Activated CD4-positive, CD25-positive, alpha-beta regulatory T cell (primary cell): ENCODE measurements around the gene LAMA2.

ENCODE experiments used
- DNase-seq, 4 experiments: peaks; one replicate each; lab custom pipeline; 2025; lab: John Stamatoyannopoulos, UW

LAMA2 gene

GRCh38 chr6:128882991-128883611 is at the start of gene LAMA2:
TSS of gene LAMA2 (plus strand) at chr6:128883138. CDS start at chr6:128883246, 108 bp downstream.
- DNase-seq = no peak

- DNase-seq = no peak
Observed at GRCh38 chr6:128836761-128837160, 46.2 kb upstream of the LAMA2 start.

GRCh38 chr6:128841518-128841917 is 41.4 kb upstream of the LAMA2 start:
- no peak for DNase-seq

- DNase-seq = no peak
Observed at GRCh38 chr6:128844598-128844997, 38.3 kb upstream of the LAMA2 start.

GRCh38 chr6:128847431-128848210 is 35.3 kb upstream of the LAMA2 start:
- no peak for DNase-seq

- no peak for DNase-seq
Observed at GRCh38 chr6:128848212-128848935, 34.6 kb upstream of the LAMA2 start.

GRCh38 chr6:128855581-128856085 is 27.3 kb upstream of the LAMA2 start:
- DNase-seq = no peak

GRCh38 chr6:128857806-128858205 is 25.1 kb upstream of the LAMA2 start:
- no peak for DNase-seq

- DNase-seq = no peak
Observed at GRCh38 chr6:128860782-128861181, 22.2 kb upstream of the LAMA2 start.

- no peak for DNase-seq
Observed at GRCh38 chr6:128863983-128864382, 19.0 kb upstream of the LAMA2 start.

- DNase-seq = no peak
Observed at GRCh38 chr6:128870746-128871145, 12.2 kb upstream of the LAMA2 start.

GRCh38 chr6:128874863-128875262 is 8.1 kb upstream of the LAMA2 start:
- DNase-seq = no peak

- DNase-seq = no peak
Observed at GRCh38 chr6:128882560-128882959, 378 bp upstream of the LAMA2 start.

- DNase-seq = no peak
Observed at GRCh38 chr6:128883906-128884305, 968 bp downstream of the LAMA2 start.

- DNase-seq = no peak
Observed at GRCh38 chr6:128885381-128885780, 2.4 kb downstream of the LAMA2 start.

- no peak for DNase-seq
Observed at GRCh38 chr6:128886706-128887105, 3.8 kb downstream of the LAMA2 start.

GRCh38 chr6:128888444-128889175 is 5.7 kb downstream of the LAMA2 start:
- no peak for DNase-seq

GRCh38 chr6:128889870-128890269 is 6.9 kb downstream of the LAMA2 start:
- no peak for DNase-seq

GRCh38 chr6:128892079-128892478 is 9.1 kb downstream of the LAMA2 start:
- DNase-seq = no peak

- no peak for DNase-seq
Observed at GRCh38 chr6:128899341-128900050, 16.6 kb downstream of the LAMA2 start.

GRCh38 chr6:128903715-128904114 is 20.8 kb downstream of the LAMA2 start:
- DNase-seq = no peak
